Mucosa of descending colon (tissue), 3 donors: ENCODE data around the gene RETREG1. TPM values are rescaled to one million over a fixed set of nuclear protein-coding genes. Genes with fewer than 3 reads are reported as not detected.

Experiments
- ATAC-seq: fragments of 200-7000 bp; cut with Tn5 transposase; one replicate; pipeline ENCODE4 v1.9.1; 2020; ENCODE audit warnings: mild to moderate bottlenecking, moderate library complexity
- DNase-seq, 3 donors: peaks; one replicate each; pipeline ENCODE4 v3.0.0-alpha.2; 2020
- H3K36me3 ChIP-seq: fragments of 200-600 bp; one replicate; pipeline ENCODE4 v1.8.0; 2021; ENCODE audit warnings: low read depth, mild to moderate bottlenecking
- H3K4me1 ChIP-seq: fragments of 200-600 bp; one replicate; pipeline ENCODE4 v1.8.0; 2021; ENCODE audit warnings: low read depth, mild to moderate bottlenecking
- H3K4me3 ChIP-seq: fragments of 200-600 bp; one replicate; pipeline ENCODE4 v1.8.0; 2021; ENCODE audit warnings: mild to moderate bottlenecking
- H3K9me3 ChIP-seq: fragments of 200-600 bp; one replicate; pipeline ENCODE4 v1.8.0; 2021; ENCODE audit warnings: mild to moderate bottlenecking
- intact Hi-C, 2 donors: fragments of 100-400 bp; cut with DNase I in 1 of 2; cut with micrococcal nuclease in 1 of 2; formaldehyde crosslinking; loops; one replicate each; pipeline versions ENCODE4 v1.11.0 to v1.11.1; 2022; cut with DNase I, micrococcal nuclease
- total RNA-seq, 3 donors: library from RNA; stranded (reverse); fragmentation: NEBNext Ultra II Directional in 2 of 3; extraction: Animal tissue kit (Norgen Biotek cat#: 25700) in 2 of 3; gene quantifications; one replicate each; pipeline versions ENCODE4 v1.2.1 to v1.2.4, GENCODE V29; 2021 to 2023
- TF ChIP-seq, protein P1 (sequence below): fragments of 200-600 bp; IDR thresholded peaks from one replicate; pipeline ENCODE4 v1.8.0; 2022; ENCODE audit warnings: antibody characterized with exemption, mild to moderate bottlenecking
- donor health status: DM: no; HTN: no; CAD: no; lungs with moderate emphysema.
- donor health status: DM: no; HTN: no; CAD: no.
- donor health status: DM: no; HTN: yes; CAD: no.

The RETREG1 gene
- total RNA-seq, 3 donors from 2014 or later: 54.1 to 102 (median 55.8) TPM

DNA sequence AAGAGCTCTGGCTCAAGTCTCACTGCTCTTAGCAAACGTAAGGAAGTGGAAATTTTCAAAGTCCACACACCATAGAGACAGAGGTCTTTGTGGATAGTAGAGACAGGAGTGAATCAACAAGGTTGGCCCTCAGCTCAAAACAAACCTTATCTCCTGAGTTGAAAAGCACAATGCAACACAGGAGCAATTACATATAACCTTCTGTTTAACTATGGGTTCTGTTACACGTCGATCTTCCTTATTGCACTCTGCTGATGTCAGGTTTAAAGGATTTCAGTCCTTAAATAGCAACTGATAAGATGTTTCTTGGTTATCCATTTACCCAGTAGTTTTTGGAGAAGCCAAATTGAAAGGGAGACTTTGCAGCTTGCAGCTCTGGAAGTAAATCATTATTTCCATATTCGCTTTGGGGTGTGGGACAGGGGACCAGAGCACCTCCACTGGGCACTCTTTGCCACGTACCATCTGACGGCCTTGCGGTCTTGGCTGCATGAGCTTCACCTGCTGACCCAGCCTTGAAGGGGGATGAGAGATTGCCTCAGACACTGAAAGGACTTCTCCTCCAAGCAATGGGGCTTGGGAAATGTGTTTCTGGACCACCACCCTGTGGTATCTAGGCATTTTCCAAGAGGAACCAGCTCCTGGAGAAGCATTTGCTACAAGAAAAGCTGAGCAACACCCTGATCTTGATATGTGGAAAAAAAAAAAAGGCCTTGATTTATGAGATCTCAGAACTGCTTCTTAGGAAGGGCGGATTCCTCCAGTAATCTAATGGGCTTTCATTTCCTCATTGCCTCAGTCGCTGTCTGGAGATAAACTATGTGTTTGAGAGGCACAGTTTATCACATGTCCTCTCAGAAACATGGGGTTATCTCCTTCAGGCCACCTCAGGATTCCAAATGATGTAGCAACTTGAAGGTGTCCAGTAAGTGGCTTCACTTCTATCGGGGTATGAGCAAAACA is 95.0 kb downstream of the RETREG1 start:
- Histone ChIP-seq H3K9me3 (no peaks in the 10 kb centered on the region), H3K4me3 (no peak overlapping the region), H3K36me3 (no peaks in the 10 kb centered on the region), H3K4me1 (peaks cover 30% of the 10 kb centered on the region)
- ATAC-seq (peak; percentile 87), DNase-seq (peak in 2 of 3 donors; percentile 51 to 68)
- intact Hi-C loops: no loop called here
- TF ChIP-seq, protein P1, sequence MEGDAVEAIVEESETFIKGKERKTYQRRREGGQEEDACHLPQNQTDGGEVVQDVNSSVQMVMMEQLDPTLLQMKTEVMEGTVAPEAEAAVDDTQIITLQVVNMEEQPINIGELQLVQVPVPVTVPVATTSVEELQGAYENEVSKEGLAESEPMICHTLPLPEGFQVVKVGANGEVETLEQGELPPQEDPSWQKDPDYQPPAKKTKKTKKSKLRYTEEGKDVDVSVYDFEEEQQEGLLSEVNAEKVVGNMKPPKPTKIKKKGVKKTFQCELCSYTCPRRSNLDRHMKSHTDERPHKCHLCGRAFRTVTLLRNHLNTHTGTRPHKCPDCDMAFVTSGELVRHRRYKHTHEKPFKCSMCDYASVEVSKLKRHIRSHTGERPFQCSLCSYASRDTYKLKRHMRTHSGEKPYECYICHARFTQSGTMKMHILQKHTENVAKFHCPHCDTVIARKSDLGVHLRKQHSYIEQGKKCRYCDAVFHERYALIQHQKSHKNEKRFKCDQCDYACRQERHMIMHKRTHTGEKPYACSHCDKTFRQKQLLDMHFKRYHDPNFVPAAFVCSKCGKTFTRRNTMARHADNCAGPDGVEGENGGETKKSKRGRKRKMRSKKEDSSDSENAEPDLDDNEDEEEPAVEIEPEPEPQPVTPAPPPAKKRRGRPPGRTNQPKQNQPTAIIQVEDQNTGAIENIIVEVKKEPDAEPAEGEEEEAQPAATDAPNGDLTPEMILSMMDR: no peak

DNA sequence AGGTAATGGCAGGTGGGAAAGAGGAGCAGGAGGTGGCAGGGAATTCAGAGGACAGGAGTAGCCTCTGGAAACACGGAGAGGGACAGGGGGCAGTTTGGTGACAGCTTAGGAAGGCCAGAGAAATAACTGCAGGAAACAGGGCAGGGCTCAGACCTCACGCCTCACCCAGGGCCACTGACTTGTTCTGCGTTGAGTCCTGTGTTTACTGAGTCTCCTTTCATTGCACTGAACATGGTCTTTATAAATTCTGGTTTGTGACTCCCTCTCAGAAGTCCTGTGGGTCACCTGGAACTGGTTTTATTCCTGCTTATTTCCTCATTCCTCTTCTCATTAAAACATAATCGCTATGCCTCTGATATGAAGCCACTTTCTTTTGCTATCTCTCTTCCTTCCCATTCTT is 96.0 kb downstream of the RETREG1 start:
- DNase-seq: peak; percentile 62 to 74 (median 67)
- intact Hi-C loops: no loop called here
- Histone ChIP-seq H3K4me3 (no peak overlapping the region), H3K36me3 (no peaks in the 10 kb centered on the region), H3K9me3 (no peaks in the 10 kb centered on the region), H3K4me1 (peaks cover 30% of the 10 kb centered on the region)
- TF ChIP-seq, protein P1: no peak
- ATAC-seq: peak; percentile 74

DNA sequence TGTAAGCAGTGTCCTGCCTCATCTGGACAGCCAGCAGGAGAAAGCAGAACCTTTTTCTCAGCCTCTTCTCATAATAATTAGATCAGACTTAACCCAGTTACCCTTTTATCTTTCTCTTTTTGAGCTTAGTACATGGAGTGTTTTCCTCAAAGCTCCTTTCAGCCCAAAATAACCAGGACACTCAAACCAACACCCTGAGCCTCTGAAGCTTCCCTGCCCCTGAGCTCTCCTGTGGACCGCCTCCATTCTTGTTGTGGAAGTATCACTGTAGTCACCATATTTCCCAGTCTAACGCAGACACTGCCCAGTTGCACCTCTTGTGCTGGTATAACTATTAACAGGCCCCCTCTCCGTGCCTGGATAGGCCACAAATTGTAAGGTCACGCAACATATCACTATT is 97.4 kb downstream of the RETREG1 start:
- intact Hi-C loops: no loop called here
- Histone ChIP-seq H3K36me3 (no peaks in the 10 kb centered on the region), H3K4me3 (no peak overlapping the region), H3K9me3 (no peaks in the 10 kb centered on the region), H3K4me1 (peaks cover 30% of the 10 kb centered on the region)
- DNase-seq (no peak), ATAC-seq (no peak)
- TF ChIP-seq, protein P1: no peak

DNA sequence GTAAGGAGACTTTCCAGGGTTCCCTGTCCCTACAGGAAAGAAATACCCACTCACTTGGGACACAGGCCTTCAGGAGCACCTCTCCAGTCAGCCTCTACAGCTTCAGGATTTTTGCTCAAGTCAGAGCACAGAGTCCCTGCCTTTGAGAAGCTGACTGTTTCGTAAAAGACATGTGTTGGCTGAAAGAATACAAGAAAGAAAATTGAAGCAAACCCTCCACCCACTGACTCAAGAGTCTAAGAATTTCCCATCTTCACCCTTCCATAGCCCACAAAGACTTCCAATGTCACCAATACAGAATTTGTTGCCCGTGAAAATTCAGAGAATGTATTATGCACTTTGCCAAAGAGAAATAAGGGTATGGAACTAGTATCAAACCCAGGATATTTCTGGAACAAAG is 98.2 kb downstream of the RETREG1 start:
- no peak overlapping the region for H3K4me3 ChIP-seq
- H3K9me3 ChIP-seq: no peaks in the 10 kb centered on the region
- DNase-seq (no peak), ATAC-seq (no peak)
- peaks cover 30% of the 10 kb centered on the region for H3K4me1 ChIP-seq
- intact Hi-C loops: no loop called here
- TF ChIP-seq, protein P1: no peak
- H3K36me3 ChIP-seq: no peaks in the 10 kb centered on the region

DNA sequence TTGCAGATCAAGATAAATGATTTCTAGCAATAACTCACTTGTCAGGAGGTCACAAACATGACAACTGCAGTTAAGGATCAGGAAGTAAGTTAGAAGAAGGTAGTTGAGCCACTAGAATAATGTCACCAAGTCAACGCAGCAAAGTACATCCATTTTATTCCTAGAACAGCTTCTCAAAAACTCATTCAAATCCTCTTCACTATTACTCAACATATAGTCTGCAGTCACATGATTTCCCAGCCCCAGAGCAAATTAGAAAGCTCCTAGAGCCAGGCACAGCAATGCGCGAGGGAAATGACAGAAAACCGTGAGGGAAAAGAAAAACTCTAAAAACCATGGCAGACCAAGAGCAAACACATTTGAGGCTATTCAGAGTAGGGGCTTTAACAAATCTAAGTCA is 101.3 kb downstream of the RETREG1 start:
- TF ChIP-seq, protein P1: no peak
- Histone ChIP-seq H3K36me3 (no peaks in the 10 kb centered on the region), H3K4me1 (peaks cover 10% of the 10 kb centered on the region), H3K9me3 (no peaks in the 10 kb centered on the region), H3K4me3 (no peak overlapping the region)
- no peak for ATAC-seq
- intact Hi-C loops: no loop called here
- DNase-seq: no peak
